ENCODE results near the gene BCL11B.
A peak's percentile ranks its signal among the peaks of the same experiment; 100 is the strongest.

Gene BCL11B

GRCh38 chr14:99288948-99289347 is 17.0 kb upstream of the BCL11B start:
- DNase-seq: no peak
- in situ Hi-C loops (cut with MboI; ENCODE audit: low pct_unique_long_range_greater_than_20kb, low sequenced_read_pairs): no loop called here

- peak; percentile 21 for DNase-seq
- in situ Hi-C loops (cut with MboI; ENCODE audit: low pct_unique_long_range_greater_than_20kb, low sequenced_read_pairs): no loop called here
These were observed 15.4 kb upstream of the BCL11B start for GRCh38 chr14:99287269-99287942.

DNA sequence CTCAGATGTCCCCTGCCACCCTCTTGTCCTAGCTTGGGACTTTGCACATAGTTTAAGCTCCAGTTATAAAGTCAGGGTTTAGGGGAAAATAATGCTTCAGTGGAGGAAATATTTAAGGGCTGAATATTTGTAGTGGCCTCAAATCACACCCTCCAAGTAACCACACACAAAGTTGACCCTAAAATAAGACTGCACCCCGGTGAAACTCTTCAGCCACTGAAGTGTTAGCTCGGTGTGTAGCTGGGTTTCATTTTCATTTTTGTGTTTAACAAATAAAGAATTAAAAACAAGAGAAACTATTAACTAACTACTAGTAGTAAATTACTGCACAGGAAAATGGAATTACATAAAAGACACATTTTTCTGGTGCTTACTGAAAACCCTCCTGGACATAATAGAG is 14.8 kb upstream of the BCL11B start:
- in situ Hi-C loops (cut with MboI; ENCODE audit: low pct_unique_long_range_greater_than_20kb, low sequenced_read_pairs): no loop called here
- no peak for DNase-seq

DNA sequence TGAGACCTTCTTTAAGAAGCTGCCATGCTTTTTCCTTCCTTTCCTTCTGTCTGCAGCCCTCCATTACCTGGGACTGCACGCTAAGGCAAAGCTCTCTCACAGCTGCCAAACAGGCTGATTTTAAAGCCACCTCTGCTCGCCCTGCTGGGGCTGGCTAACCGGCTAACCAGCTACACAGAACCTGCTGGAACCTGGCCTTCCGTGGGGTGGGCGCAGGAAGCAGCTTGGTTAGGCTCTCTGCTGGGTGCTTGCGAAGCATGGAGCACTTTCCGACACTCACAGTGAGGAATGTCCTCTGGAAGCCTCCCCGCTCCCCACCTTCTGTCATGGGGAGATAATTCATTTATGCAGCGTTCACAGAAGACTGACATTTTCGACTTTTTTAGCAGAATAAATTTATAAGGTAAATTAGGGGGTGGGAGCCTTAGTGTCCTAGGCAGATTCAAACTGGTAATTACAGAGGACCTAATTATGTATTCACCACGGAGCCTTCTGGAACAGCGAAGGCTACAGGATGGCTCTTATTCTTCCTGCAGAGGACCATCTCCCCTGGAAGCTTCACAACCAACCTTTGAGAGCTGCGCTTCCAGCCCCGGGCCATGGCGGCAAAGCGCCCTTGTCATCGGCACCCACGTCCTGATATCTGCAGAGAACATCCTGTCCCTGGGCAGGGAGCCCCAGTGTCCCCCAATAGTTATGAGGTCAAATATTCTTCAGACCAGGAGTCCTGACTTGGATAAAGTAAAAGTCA is 12.4 kb upstream of the BCL11B start:
- in situ Hi-C loops (cut with MboI; ENCODE audit: low pct_unique_long_range_greater_than_20kb, low sequenced_read_pairs): no loop called here
- DNase-seq: no peak

DNA sequence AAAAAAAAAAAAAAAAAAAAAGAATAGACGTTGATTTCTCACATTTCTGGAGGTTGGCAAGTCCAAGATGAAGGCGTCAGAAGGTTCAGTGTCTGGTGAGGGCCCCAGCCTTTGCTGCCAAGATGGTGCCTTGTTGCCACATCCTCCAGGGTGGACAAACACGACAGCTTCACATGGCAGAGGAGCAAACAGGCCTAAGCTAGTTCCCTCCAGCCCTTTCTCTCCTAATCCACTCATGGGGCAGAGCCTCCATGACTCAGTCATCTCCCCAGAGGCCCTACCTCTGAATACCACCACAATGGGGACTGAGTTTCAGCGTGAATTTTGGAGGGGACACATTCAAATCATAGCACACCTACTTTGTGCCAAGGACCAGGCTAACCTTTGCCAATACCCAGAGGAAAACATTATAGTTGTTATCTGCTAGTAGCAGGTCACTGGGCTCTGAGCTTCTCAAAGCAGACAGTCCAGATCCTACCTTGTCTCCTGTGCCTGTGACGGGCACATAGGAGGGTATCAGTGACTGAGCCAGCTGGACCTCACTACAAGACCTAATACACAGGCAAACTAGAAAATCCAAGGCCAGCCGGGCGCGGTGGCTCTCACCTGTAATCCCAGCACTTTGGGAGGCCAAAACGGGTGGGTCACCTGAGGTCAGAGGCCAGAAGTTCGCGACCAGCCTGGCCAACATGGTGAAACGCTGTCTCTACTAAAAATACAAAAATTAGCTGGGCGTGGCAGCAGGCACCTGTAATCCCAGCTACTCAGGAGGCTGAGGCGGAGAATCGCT is 10.5 kb upstream of the BCL11B start:
- in situ Hi-C loops (cut with MboI; ENCODE audit: low pct_unique_long_range_greater_than_20kb, low sequenced_read_pairs): no loop called here
- DNase-seq: no peak

GRCh38 chr14:99281396-99281795 is 9.4 kb upstream of the BCL11B start:
- in situ Hi-C loops (cut with MboI; ENCODE audit: low pct_unique_long_range_greater_than_20kb, low sequenced_read_pairs): no loop called here
- DNase-seq: no peak

- DNase-seq: no peak
- in situ Hi-C loops (cut with MboI; ENCODE audit: low pct_unique_long_range_greater_than_20kb, low sequenced_read_pairs): no loop called here
These were observed 8.9 kb upstream of the BCL11B start for GRCh38 chr14:99280852-99281251.

DNA sequence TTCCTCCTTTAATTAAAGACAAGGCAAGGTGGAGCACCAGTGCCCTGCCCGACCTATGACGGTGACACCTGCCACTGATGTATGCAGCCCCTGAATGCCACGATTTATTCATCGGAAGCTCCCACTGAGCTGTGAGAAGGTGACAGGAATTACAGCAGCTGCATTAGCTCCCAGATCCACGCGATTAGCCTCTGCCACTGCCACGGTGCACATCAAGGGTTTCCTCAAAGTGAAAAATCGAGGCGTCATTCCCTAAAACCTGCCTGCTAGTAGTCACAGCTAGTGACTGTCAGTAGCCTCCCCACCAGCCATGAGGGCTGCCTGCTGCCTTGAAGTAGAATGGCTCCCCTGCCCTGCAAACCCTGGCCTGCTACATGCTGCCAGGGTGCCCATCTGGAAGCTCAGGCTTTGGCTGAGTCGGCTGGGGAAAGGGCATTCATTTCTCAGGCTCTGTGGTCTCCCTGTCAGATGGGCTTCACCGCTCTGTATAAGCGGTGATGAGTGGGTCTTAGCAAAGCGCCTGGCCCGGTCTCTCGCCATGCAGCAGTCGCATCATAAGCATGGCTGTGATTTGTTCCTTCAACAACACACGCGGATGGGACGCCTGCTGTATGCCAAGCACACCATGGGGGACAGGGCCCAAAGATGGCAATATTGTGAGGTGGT is 8.2 kb upstream of the BCL11B start:
- DNase-seq: no peak
- in situ Hi-C loops (cut with MboI; ENCODE audit: low pct_unique_long_range_greater_than_20kb, low sequenced_read_pairs): no loop called here

DNA sequence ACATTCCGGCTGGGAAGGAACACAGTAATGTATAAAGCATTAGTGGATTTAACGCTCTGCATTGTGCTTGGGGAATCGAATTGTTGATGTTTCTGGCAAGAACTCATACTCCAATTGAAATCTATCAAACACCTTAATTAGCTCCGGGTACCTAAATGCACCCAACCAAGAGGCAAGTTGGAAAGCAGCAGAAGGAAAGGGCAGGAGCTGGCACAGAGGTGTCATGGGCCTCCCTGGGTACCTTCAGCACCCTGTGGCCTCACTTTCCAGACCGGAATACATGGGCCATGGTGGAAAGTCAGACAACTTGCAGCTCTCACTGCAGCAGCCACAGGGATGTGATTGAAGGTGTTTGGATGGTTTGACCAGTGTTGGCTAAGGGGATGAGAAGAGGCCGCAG is 6.8 kb upstream of the BCL11B start:
- in situ Hi-C loops (cut with MboI; ENCODE audit: low pct_unique_long_range_greater_than_20kb, low sequenced_read_pairs): no loop called here
- DNase-seq: no peak

DNA sequence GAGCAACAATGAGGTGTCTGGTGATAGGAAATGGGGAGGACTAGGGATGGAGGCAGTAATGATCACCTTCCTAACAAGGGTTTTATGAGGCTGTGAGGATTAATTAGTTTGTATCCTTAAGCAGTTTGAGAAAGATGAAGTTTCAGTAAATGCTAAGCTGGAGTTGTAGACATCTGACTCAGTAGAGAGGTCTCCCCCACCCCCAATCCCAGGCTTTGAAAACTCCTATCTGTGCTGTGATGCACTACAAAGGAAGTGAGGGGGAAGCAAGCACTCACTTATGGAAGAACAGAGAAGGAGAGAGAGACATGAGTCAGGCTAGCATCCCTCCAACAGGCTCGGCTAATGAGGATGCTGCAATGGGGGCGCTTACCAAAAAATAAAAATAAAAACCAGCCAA is 5.5 kb upstream of the BCL11B start:
- DNase-seq: no peak
- in situ Hi-C loops (cut with MboI; ENCODE audit: low pct_unique_long_range_greater_than_20kb, low sequenced_read_pairs): no loop called here

DNA sequence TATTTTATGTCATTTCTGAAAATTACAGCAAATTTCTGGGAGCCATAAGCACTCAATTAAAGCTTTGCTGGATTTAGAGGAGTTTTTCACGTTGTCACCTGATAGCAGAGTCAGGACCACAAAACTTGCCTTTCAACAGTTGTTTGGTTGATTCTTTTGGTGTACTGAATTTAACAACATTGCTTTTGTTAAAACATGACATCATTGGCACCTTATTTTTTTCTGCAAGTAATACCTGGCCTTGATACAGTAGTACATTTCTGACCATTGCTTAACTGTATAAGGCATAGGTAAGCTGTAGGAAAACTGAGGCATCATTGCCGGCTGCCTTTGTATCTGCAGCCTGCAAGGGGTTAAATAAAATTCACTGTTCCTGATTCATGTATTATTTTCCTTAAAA is 4.5 kb upstream of the BCL11B start:
- no peak for DNase-seq
- in situ Hi-C loops (cut with MboI; ENCODE audit: low pct_unique_long_range_greater_than_20kb, low sequenced_read_pairs): no loop called here

- in situ Hi-C loops (cut with MboI; ENCODE audit: low pct_unique_long_range_greater_than_20kb, low sequenced_read_pairs): no loop called here
- no peak for DNase-seq
These were observed 3.2 kb upstream of the BCL11B start for GRCh38 chr14:99275222-99275584.

DNA sequence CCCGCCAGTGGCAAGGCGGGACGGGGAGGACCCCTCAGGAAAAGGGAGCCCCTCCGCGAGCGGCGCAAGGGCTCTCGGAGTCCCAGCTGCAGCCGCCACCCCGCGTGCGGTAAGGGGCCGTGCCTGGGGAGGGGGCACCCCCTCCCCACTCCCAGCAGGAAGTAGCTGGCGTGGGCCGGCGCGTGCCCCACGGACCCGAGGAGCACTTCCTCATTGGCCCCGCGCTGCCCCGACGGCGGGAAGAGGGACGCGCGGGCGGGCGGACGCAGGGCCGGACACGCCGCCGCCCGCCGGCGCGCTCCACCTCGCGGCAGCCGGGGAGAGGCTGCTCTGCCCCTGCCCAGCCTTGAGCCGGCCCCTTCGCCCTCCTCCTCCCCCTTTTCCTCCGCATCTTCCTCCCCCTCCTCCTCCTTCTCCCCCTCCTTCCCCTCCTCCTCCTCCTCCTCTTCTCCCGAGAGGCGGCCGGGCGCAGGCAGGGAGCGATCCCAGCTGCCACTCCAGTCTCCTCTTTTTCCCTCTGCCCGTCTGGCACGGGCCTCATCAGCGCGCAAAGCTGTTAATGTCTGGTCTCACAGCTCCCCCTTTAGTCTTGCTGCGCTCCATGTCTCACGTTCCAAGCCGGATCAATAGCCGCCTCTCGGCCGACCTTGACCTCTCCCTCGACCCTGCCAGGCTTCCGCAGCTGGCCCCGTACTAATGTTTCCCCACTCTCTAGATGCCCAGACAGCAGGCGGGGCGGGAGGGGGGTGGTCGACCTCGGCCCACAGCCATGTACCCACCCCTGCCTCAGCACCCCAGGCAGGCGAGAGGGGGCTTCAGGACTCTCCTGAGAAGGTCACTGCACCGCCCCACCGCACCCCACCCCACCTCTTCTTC is 2.6 kb upstream of the BCL11B start:
- in situ Hi-C loops (cut with MboI; ENCODE audit: low pct_unique_long_range_greater_than_20kb, low sequenced_read_pairs): no loop called here
- peak; percentile 62 for DNase-seq

GRCh38 chr14:99273766-99274345 is 1.9 kb upstream of the BCL11B start:
- DNase-seq: no peak
- in situ Hi-C loops (cut with MboI; ENCODE audit: low pct_unique_long_range_greater_than_20kb, low sequenced_read_pairs): no loop called here

GRCh38 chr14:99272899-99273765 is 1.1 kb upstream of the BCL11B start:
- in situ Hi-C loops (cut with MboI; ENCODE audit: low pct_unique_long_range_greater_than_20kb, low sequenced_read_pairs): no loop called here

GRCh38 chr14:99272632-99272898 is 568 bp upstream of the BCL11B start:
- in situ Hi-C loops (cut with MboI; ENCODE audit: low pct_unique_long_range_greater_than_20kb, low sequenced_read_pairs): no loop called here
- no peak for DNase-seq

More at GRCh38 chr14:99272899-99273765, 1.1 kb upstream of the BCL11B start:
- no peak for DNase-seq

DNA sequence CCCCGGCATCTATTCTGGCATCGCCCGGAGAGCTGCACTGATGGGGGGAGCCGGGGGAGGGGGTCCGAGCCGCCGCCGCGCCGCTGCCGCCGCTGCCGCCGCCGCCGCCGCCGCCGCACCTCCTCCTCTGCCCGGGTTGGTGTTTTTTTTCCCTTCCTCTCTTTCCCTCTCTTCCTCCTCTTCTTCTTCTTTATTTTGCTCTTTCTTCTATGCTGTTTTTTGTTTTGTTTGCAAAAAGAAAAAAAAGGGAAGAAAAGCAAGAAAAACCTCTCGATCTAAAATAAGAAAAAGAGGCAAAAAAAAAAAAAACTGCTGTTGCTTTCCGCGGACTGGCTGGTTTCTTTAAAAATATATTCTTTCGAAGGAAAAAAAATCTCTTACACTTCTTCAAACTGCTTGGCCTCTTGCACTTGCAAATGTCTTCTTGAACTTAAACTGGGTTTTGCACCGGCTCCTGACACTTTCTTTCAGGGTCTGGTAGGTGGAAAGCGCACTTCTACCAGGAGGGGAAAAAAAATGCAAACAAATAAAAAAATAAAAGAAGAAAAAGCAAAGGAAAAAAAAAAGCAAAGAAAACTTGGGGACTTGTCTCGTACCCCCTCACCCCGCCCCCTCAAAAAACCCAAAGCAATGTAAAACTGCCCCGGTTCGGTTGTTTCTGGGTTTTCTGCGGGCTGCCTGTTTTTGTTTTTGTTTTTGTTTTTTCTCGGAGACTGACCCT is 616 bp downstream of the BCL11B start:
- no peak for DNase-seq
- in situ Hi-C loops (cut with MboI; ENCODE audit: low pct_unique_long_range_greater_than_20kb, low sequenced_read_pairs): no loop called here

Measured in KBM-7 (cell line).